Panc1 (cell line): ENCODE data around the gene NOLC1. TPM values are rescaled to one million over a fixed set of nuclear protein-coding genes. Genes with fewer than 3 reads are reported as not detected.

ENCODE experiments used
- ATAC-seq: fragments of 200-7000 bp; cut with Tn5 transposase; 2 replicates; pipeline ENCODE4 v1.9.1; 2020; ENCODE audit warnings: mild to moderate bottlenecking, moderate library complexity
- BruUV-seq: library from RNA; stranded (reverse); fragments of 400-500 nt; replicated peaks from 2 replicates; lab custom pipeline; 2021; lab: Mats Ljungman, UMichigan
- CTCF ChIA-PET: fragments of 300-600 bp; sonication (Branson Sonifier 250); formaldehyde crosslinking; loops from one replicate; lab custom pipeline; 2022; ENCODE audit warnings: antibody characterized with exemption; lab: Charles Lee
- POLR2A ChIA-PET: fragments of 300-600 bp; sonication (Branson Sonifier 250); formaldehyde crosslinking; loops from one replicate; lab custom pipeline; 2022; ENCODE audit warnings: antibody characterized with exemption; lab: Charles Lee
- DNase-seq: peaks from one replicate; pipeline ENCODE4 v3.0.0-alpha.2; 2010; ENCODE audit warnings: low read depth, low spot score
- H3K27ac ChIP-seq: 2 replicates; pipeline ENCODE4 v1.5.1; 2011; ENCODE audit warnings: mild to moderate bottlenecking, low read length, inconsistent platforms
- H3K27me3 ChIP-seq: fragments of 200-500 bp; sonication (Bioruptor generic); 2 replicates; pipeline ENCODE4 v1.6.0; 2014; ENCODE audit warnings: low read length, inconsistent platforms; ENCODE audit not compliant: control insufficient read depth, insufficient read depth
- H3K36me3 ChIP-seq: fragments of 200-500 bp; sonication (Bioruptor generic); 2 replicates; pipeline ENCODE4 v1.5.1; 2014; ENCODE audit warnings: inconsistent platforms, mild to moderate bottlenecking, low read length, moderate library complexity; ENCODE audit not compliant: control insufficient read depth, insufficient read depth
- H3K4me1 ChIP-seq: 2 replicates; pipeline ENCODE4 v1.5.1; 2011; ENCODE audit warnings: inconsistent platforms, mild to moderate bottlenecking, low read length, moderate library complexity; ENCODE audit not compliant: control insufficient read depth, insufficient read depth
- H3K4me3 ChIP-seq, 2 experiments: 2 replicates each; pipeline ENCODE4 v1.5.1; 2011 to 2012; ENCODE audit warnings: low read depth in 2 of 2, low read length in 2 of 2, mild to moderate bottlenecking in 2 of 2, inconsistent platforms in 1 of 2, moderate library complexity in 1 of 2
- H3K9me3 ChIP-seq: fragments of 200-500 bp; sonication (Bioruptor generic); 2 replicates; pipeline ENCODE4 v1.5.1; 2014; ENCODE audit warnings: low read depth, mild to moderate bottlenecking, inconsistent platforms, low read length, moderate library complexity; ENCODE audit not compliant: control insufficient read depth, insufficient read depth
- POLR2AphosphoS5 ChIP-seq: IDR thresholded peaks from 2 replicates; pipeline ENCODE4 v1.6.1; 2012; ENCODE audit warnings: mild to moderate bottlenecking, low read depth, low read length, moderate library complexity
- SIN3A ChIP-seq: IDR thresholded peaks from 2 replicates; pipeline ENCODE4 v1.6.1; 2012; ENCODE audit warnings: low read depth, mild to moderate bottlenecking, low read length, moderate library complexity, borderline replicate concordance; ENCODE audit not compliant: insufficient read depth
- TCF7L2 ChIP-seq: IDR thresholded peaks from 2 replicates; pipeline ENCODE4 v1.6.1; 2011; ENCODE audit warnings: mild to moderate bottlenecking, low read depth, low read length, inconsistent platforms
- in situ Hi-C: cut with HindIII; loops from 2 replicates; pipeline ENCODE4 v1.10.0; 2016; ENCODE audit warnings: low sequenced_read_pairs, low pct_unique_long_range_greater_than_20kb
- intact Hi-C: fragments of 100-400 bp; cut with micrococcal nuclease; formaldehyde crosslinking; loops from one replicate; pipeline ENCODE4 v1.10.0; 2022; ENCODE audit not compliant: unreplicated experiment
- total RNA-seq: library from RNA; stranded (reverse); gene quantifications from one replicate; pipeline ENCODE4 v1.2.1, GENCODE V29; 2021; ENCODE audit not compliant: unreplicated experiment
- TF ChIP-seq, protein P1 (sequence below), 2 experiments: IDR thresholded peaks; 2 replicates each; pipeline ENCODE4 v1.6.1; 2011 to 2012; ENCODE audit warnings: low read depth in 2 of 2, control low read depth in 1 of 2, low read length in 1 of 2, mild to moderate bottlenecking in 1 of 2, moderate library complexity in 1 of 2; ENCODE audit not compliant: insufficient read depth in 1 of 2
- TF ChIP-seq, protein P2 (sequence below): fragments of 450-650 bp; IDR thresholded peaks from 2 replicates; pipeline ENCODE4 v1.5.1; 2017; ENCODE audit warnings: mild to moderate bottlenecking

Gene NOLC1
- total RNA-seq, 1 experiment from 2014 or later: 182 TPM

DNA sequence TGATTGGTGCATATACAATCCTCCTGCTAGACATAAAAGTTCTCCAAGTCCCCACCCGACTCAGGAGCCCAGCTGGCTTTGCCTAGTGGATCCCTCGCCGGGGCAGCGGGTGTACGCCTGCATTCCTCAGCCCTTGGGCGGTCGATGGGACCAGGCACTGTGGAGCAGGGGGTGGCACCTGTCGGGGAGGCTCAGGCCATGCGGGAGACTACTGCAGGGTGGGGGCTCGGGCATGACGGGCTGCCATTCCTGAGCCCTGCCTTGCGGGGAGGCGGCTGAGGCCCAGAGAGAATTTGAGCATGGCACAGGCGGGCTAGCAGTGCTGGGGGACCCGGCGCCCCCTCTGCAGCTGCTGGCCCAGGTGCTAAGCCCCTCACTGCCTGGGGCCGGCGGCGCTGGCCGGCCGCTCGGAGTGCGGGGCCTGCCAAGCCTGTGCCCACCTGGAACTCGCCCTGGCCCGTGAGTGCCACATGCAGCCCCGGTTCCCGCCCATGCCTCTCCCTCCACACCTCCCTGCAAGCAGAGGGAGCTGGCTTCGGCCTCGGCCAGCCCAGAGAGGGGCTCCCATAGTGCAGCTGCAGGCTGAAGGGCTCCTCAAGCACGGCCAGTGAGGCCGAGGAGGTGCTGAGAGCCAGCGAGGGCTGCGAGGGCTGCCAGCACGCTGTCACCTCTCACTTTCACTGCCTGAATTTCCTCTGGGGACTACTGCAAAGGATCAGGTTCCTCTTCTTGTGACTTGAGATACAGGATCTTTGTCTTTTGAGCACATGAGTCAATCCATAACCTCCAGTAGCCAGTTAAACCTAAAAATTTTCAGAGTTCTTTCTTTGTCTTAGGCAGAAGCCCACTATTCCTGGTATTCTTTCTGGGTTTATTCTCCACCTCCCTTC is 48.8 kb downstream of the NOLC1 start:
- no peak overlapping the region for H3K4me3 ChIP-seq
- ChIA-PET POLR2A (no interaction called here), CTCF (no interaction called here)
- TF ChIP-seq, protein P1, sequence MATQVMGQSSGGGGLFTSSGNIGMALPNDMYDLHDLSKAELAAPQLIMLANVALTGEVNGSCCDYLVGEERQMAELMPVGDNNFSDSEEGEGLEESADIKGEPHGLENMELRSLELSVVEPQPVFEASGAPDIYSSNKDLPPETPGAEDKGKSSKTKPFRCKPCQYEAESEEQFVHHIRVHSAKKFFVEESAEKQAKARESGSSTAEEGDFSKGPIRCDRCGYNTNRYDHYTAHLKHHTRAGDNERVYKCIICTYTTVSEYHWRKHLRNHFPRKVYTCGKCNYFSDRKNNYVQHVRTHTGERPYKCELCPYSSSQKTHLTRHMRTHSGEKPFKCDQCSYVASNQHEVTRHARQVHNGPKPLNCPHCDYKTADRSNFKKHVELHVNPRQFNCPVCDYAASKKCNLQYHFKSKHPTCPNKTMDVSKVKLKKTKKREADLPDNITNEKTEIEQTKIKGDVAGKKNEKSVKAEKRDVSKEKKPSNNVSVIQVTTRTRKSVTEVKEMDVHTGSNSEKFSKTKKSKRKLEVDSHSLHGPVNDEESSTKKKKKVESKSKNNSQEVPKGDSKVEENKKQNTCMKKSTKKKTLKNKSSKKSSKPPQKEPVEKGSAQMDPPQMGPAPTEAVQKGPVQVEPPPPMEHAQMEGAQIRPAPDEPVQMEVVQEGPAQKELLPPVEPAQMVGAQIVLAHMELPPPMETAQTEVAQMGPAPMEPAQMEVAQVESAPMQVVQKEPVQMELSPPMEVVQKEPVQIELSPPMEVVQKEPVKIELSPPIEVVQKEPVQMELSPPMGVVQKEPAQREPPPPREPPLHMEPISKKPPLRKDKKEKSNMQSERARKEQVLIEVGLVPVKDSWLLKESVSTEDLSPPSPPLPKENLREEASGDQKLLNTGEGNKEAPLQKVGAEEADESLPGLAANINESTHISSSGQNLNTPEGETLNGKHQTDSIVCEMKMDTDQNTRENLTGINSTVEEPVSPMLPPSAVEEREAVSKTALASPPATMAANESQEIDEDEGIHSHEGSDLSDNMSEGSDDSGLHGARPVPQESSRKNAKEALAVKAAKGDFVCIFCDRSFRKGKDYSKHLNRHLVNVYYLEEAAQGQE (IDR thresholded peaks at IDR 0.05; ENCODE audit: insufficient read depth in 1 of 2, low read depth in 2 of 2, low read length in 1 of 2): no peak
- H3K4me1 ChIP-seq: no peaks in the 10 kb centered on the region
- no peaks in the 10 kb centered on the region for H3K36me3 ChIP-seq
- no TSS peak for BruUV-seq
- peaks cover 4% of the 10 kb centered on the region; the same call in 1 of the 2 replicates for H3K27me3 ChIP-seq
- intact Hi-C loops: no loop called here
- H3K27ac ChIP-seq: no peak overlapping the region
- in situ Hi-C loops: no loop called here
- DNase-seq (no peak), ATAC-seq (no peak)
- H3K9me3 ChIP-seq: peaks cover 11% of the 10 kb centered on the region; the same call in 1 of the 2 replicates

DNA sequence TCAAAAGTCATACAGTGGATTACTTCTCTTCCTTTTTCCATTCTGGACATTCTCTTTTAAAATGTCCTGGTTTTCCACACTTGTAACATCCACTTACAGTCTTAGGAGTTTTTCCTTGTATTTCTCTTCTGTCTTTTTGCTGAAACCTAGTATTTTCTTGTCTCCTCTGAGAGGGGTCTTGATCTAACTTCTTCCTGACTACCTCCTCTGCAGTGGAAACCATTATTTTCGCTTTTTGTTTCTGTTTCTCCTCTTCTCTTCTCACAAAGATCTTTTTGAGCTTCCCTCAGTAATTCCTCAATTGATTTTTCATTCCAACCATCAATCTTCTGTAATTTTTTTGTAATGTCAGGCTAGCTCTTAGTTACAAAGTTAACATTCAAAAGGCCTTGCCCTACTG is 50.2 kb downstream of the NOLC1 start:
- ATAC-seq (no peak), DNase-seq (no peak)
- no peaks in the 10 kb centered on the region for H3K4me1 ChIP-seq
- H3K36me3 ChIP-seq: no peaks in the 10 kb centered on the region
- no TSS peak for BruUV-seq
- TF ChIP-seq, protein P2, sequence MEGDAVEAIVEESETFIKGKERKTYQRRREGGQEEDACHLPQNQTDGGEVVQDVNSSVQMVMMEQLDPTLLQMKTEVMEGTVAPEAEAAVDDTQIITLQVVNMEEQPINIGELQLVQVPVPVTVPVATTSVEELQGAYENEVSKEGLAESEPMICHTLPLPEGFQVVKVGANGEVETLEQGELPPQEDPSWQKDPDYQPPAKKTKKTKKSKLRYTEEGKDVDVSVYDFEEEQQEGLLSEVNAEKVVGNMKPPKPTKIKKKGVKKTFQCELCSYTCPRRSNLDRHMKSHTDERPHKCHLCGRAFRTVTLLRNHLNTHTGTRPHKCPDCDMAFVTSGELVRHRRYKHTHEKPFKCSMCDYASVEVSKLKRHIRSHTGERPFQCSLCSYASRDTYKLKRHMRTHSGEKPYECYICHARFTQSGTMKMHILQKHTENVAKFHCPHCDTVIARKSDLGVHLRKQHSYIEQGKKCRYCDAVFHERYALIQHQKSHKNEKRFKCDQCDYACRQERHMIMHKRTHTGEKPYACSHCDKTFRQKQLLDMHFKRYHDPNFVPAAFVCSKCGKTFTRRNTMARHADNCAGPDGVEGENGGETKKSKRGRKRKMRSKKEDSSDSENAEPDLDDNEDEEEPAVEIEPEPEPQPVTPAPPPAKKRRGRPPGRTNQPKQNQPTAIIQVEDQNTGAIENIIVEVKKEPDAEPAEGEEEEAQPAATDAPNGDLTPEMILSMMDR: no peak
- TF ChIP-seq TCF7L2 (no peak), SIN3A (no peak), POLR2AphosphoS5 (no peak)
- TF ChIP-seq, protein P1 (IDR thresholded peaks at IDR 0.05; ENCODE audit: insufficient read depth in 1 of 2, low read depth in 2 of 2, low read length in 1 of 2): no peak
- POLR2A ChIA-PET: interaction anchor here (0.5 kb wide), 1 partner anchor 13 kb away, joined by 3 read pairs; no protein-coding TSS in a partner anchor
- in situ Hi-C loops: no loop called here
- no peak overlapping the region for H3K27ac ChIP-seq
- intact Hi-C loops: no loop called here
- H3K27me3 ChIP-seq: peaks cover 4% of the 10 kb centered on the region; the same call in 1 of the 2 replicates
- H3K4me3 ChIP-seq: no peak overlapping the region
- CTCF ChIA-PET: interaction anchor here (0.7 kb wide), 1 partner anchor 129 kb away, joined by 3 read pairs; no protein-coding TSS in a partner anchor
- peaks cover 11% of the 10 kb centered on the region; the same call in 1 of the 2 replicates for H3K9me3 ChIP-seq
